ENCODE results near the gene ZNF622.

The ZNF622 gene

DNA sequence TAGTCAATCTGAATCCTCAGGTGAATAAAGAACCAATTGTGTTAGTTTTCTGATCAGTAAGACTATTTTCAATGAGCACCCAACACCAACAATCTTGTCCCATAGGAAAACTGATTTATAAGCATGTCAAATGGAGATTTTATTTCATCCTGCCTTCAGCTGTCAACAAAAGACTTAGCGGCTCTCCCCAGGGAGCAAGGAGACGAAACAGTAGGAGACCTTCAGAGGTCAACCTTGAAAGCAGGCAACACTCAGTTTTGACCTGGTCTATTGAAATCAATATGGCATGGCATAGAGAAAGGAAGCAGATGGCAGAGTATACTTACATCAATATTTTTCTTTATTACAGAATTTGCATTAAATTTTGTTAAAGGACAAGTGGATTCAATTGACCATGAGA is 34.1 kb downstream of the ZNF622 start:
- DNase-seq (ENCODE audit: low spot score), result no peak

DNA sequence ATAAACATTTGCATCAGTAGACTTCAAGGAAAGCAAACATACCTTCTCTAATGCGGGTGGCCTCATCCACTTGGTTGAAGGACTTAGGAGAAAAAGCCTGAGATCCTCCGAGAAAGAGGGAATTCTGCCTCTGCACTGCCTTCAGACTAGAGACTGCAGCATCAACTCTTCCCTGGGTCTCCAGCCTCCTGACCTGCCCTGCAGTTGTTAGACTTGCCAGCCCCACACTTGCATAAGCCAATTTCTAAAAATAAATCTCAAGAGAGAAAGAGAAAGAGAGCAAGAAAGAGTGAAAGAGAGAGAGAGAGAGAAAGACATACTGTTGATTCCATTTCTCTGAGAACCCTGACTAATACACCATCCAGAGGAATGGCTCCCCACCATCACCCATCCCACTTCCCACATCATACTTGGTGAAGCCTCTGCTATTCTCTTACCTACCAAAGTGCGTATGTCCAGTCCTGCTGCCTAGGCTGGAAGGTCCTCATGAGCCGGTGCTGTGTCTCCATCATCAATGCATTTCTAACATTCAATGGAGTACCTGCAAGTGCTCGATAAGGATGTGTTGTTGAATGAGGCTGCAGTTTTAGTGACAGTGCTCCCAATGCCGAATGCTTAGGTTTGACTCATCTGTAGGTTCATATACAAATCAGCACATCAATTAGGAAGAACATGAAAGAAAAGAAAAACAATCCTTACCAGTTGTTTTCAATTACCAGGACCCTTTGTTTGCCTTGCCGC is 35.1 kb downstream of the ZNF622 start:
- FAIRE-seq (no peak), DNase-seq (ENCODE audit: low spot score) (no peak)

More for the DNA sequence above, 34.1 kb downstream of the ZNF622 start:
- no peak for FAIRE-seq

DNA sequence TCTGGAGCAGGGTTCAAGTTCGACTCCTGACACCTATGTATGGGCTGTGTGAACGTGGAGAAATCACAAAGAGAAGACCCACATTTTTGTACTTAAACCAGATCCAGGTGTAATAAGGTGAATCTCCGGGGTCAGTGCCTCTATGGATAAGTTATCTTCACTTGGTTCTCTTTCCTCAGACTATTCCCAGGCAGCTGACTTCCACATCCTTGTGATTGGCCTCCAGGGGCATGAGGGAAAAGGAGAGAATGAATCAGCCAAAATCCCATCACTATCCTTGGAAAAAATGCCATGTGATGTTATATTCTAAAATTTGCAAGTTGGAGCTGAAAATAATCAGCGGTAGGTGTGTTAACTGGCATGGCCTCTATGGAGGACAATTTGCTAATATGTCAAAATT is 37.2 kb downstream of the ZNF622 start:
- DNase-seq (ENCODE audit: low spot score), result no peak
- no peak for FAIRE-seq

DNA sequence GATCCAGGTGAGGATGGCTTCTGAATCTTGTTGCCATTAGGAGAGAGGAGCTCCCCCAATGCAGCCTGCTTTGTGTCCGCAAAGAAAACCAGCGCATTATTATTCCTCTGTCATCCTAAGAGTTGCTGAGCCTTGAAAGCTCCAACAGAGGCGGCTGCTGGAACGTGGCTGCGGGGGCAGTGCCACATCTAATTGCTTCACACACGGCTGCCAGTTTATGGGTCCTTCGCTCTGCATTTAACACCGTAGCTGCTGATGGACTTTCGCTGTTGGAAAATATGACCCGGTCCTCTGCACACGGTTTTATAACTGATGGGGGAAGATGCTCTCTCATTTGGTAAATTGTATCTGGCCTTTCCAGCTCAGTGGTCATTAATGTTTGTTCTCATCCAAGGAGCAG is 38.0 kb downstream of the ZNF622 start:
- DNase-seq (ENCODE audit: low spot score), result no peak
- no peak for FAIRE-seq

DNA sequence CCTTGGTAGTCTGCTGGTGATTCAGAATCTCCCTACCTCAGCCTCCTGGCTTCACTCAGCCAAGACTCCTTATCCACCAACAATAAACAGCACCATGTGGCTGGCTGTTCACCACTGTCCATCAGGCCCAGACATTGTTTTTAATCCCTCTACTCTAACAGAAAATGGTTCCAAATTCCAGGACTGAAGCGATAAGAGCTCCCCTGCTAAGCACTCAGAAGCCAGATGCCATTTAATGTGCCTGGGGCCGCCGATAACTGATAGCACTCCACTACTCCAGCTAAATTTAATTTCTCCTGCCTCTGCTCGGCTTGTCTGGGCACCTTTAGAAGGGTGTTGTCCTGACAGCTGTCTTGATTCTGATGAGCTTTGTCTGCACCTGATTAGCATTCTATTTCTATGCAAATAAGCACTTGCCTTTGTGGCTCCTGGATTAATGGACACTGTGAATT is 47.1 kb downstream of the ZNF622 start:
- no peak for FAIRE-seq
- DNase-seq (ENCODE audit: low spot score), result no peak

DNA sequence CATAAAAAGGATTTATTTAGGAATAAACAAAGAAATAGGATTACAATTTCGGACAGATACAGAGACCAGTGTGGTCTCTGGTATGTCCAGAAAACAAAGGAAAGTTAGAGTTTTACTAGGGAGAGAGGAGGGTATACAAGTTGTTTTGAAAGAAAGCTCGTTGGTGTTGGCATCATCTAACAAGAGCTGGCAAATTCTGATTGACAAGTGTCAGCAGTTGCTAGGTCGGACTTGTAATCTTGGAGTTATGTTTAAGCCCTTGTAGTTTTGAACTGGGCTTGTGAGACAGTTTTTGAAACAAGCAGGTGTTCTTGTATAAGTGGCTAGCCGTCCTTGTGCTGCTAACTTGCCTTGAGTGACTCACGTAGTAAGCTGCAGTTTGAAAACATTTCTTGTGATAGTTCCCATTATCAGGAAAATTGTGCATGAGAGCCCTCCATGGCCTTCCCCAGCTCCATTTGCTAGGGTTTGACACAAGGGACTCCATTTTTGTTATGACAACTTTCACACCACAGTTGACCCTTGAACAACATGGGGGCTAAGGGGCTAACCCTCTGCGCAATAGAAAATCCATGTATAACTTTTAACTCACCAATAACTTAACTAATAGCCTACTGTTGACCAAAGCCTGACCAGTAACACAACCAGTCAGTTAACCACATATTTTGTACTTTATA is 48.1 kb downstream of the ZNF622 start:
- no peak for DNase-seq (ENCODE audit: low spot score)
- no peak for FAIRE-seq

DNA sequence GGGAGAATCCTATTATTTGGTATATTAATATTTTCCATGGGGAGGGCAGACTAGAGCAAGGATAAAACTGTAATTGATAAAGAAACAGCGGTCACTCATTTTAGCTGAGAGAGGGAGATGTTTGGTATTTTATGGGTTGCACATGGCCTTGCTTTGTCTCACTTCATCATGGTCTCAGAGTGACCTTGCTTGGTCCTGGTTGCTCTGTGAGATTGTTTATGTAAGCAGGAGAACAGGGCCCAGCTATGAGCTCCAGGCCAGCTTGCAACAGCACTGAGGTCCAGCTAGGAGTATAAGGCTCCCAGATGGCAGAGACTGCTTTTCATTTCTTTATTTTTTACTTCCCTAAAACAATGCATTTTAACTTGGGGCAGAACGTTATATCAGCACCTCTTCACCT is 50.7 kb downstream of the ZNF622 start:
- no peak for DNase-seq (ENCODE audit: low spot score)
- FAIRE-seq, result no peak

DNA sequence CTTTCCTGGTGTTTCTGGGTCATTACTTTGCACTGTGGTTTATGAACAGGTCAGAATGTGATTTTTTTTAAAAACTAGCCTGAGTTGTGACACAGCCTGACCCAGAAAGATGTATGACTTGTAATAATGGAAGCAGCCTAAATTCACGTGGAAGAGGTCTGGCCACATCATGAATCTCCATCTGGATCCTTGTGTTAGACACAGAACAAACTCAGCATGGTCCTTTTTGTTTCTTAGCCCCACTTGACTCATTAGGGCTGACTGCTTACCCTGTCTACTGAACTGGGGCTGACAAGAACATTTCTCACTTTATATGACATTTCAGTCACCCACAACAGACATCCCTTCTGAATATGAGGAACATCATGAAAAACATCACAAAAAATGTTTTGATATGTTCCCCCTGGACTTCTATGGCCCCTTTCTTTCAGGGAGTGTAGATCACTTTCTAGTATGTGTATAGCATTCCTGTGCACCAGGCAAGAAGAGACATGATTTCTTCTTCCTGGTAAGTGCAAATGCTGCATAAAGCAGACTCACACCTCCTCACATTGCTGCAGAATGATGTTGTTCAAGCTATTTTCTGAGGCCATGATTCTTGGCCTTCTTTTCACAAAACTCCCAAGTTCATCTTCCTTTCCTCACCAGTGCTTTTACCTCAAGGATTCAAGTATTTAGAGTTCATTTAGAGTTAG is 52.3 kb downstream of the ZNF622 start:
- DNase-seq (ENCODE audit: low spot score), result no peak
- FAIRE-seq, result no peak

DNA sequence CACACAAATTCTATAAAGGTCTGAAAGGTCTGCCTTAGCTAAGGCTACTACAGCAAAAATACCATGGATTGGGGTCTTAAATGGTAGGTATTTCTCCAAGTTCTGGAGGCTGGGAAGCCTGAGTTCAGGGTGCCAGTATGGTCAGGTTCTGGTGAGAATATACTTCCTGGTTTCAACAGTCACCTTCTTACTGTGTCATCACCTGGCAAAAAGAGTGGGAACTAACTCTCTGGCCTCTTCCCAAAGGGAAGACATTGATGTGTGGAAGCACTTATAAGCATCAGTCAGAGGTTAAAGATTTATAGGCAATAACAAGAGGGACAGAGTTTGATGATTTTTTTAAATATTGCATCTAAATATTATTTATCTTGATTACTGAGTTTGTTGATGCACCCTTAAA is 53.0 kb downstream of the ZNF622 start:
- no peak for FAIRE-seq

DNA sequence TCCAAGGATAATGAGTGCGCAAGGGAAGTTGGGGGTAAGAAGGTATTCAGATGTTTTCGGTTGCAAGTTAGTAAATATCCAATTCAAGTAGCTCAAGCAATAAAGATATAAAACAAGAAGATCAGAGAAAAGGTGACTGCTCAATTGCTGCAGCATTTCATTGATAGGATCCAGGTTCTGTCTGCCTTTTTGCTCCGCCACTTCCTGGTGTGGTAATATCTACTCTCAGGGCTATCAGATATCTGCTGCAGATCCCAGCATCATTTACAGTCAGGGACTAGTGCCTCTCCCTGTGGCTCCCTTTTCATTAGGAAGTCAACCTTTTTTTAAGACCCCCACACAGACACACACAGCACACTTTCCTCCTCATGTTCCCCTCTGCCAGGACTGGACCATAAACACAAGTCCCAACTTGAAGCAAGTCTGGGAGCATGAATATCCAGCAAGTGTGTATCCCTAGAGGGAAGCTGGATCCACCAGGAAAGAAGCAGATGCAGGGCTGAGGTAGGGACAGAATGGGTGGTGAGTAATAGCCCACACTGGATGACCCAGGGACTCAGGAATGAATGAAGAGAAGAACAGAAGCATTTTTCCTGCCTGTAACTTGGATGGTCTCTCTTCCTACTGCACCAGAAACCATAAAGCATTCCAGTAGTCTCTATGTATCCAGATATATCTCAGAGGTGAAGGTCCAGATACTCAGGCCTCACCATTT is 53.7 kb downstream of the ZNF622 start:
- DNase-seq (ENCODE audit: low spot score) (no peak), FAIRE-seq (no peak)

More for the DNA sequence above, 53.0 kb downstream of the ZNF622 start:
- no peak for DNase-seq (ENCODE audit: low spot score)

DNA sequence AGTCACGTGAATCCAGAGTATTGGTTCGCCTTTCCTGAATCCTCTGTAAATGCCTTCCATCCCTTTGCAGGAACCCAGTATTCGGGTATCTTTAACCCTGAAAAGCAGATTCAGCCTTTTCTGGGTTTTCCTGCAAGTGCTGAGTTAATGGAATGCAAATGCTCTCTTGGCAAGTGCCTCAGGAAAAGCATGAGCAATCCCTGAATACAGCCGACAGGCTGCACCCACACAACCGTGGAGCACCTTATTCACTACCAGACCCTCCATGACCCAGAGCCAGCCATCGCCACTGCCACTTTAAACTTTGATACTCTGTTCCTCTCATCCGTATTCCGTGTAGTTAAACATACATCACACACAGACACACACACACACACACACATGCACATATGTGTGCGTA is 54.4 kb downstream of the ZNF622 start:
- FAIRE-seq, result no peak
- DNase-seq (ENCODE audit: low spot score), result no peak

DNA sequence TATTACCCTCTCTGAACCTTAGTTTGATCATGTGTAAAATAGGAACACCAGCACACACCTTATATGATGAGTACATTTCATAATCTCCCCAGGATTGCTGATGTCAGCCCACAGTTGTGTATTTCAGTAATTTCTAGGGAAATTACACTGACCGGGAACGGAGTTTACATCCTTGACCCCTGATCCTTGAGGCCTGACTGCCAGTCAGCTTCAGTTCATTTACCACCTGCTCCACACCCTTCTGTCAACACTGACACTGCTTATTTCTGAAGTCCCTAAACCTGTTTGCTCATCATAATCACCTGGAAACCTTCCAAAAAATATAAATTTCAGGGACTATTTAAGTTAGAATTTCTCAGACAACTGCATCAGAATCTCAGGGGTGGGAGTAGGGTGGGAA is 55.3 kb downstream of the ZNF622 start:
- DNase-seq (ENCODE audit: low spot score) (no peak), FAIRE-seq (no peak)

DNA sequence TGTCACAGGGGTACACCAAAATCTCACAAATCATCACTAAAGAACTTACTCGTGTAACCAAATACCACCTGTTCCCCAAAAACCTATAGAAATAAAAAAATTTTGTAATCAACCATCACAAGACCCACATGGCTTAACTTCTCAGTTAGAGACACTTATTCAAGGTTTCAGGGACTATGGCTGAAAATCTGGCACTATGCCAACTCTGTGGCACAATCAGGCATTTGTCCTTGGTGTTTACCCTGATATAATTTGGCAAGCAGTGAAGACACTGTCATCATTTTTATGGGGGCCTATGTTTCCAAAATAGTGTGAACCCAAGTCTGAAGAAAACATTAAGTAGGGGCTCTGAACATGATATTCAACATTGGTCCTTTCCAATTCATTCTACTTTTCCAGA is 59.0 kb downstream of the ZNF622 start:
- FAIRE-seq (no peak), DNase-seq (ENCODE audit: low spot score) (no peak)

DNA sequence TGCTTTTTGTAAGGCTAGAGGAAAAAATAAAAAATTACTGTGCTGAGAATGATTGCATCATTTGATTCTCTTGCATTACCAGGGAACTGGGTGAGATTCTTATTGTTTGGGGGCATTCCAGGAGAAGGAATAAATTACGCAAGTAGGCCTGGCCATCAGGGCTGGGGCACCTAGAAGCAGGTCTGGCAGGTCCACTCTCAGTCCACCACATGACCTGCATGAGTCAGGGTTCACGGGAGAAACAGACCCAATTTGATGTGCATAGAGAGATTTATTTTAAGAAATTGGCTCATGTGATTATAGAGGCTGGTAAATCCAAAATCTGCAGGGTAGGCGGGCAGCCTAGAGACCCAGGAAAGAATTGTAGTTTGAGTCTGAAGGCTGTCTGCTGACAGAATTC is 59.6 kb downstream of the ZNF622 start:
- FAIRE-seq, result no peak
- DNase-seq (ENCODE audit: low spot score), result no peak

Measured in RCC 7860 (cell line).